ENCODE results near the gene IFT80. TPM values are rescaled to one million over a fixed set of nuclear protein-coding genes. Genes with fewer than 3 reads are reported as not detected.
"Not testable (repeated sequence)": the region's sequence is repeated elsewhere in the genome, so short reads cannot be mapped to it uniquely, and the experiment has no call there.

IFT80 gene
- total and polyA plus RNA-seq, 4 donors = 9.9 to 33.4 (median 22.4) TPM

GRCh38 chr3:160245261-160245800 lies 153.7 kb downstream of the IFT80 start:
- Histone ChIP-seq H3K9me3 (ENCODE audit: control insufficient read depth, low read length) (peaks cover 2% of the 10 kb centered on the region), H3K4me3 (ENCODE audit: low read length in 2 of 2) (no peak overlapping the region), H3K4me1 (ENCODE audit: control insufficient read depth in 1 of 2, insufficient read depth in 2 of 2, low read length in 2 of 2) (no peaks in the 10 kb centered on the region), H3K36me3 (ENCODE audit: control insufficient read depth in 1 of 2, insufficient read depth in 2 of 2, low read length in 1 of 2) (no peaks in the 10 kb centered on the region), H3K27ac (ENCODE audit: low read depth in 1 of 2, low read length in 2 of 2) (no peak overlapping the region), H3K27me3 (ENCODE audit: control insufficient read depth in 1 of 2, insufficient read depth in 2 of 2, low read length in 1 of 2) (no peaks in the 10 kb centered on the region)
- WGBS, 2 donors = 89 to 92% methylated on average over 9 of the region's 9 CpGs
- intact Hi-C loops (cut with DNase I) = no loop called here
- DNase-seq (no peak), ATAC-seq (ENCODE audit: low FRiP score) (no peak)

GRCh38 chr3:160240719-160241118 lies 158.3 kb downstream of the IFT80 start:
- H3K9me3 ChIP-seq (ENCODE audit: control insufficient read depth, low read length); DNase-seq; ATAC-seq (ENCODE audit: low FRiP score); intact Hi-C loops (cut with DNase I); H3K4me3 ChIP-seq (ENCODE audit: low read length in 2 of 2); H3K4me1 ChIP-seq (ENCODE audit: control insufficient read depth in 1 of 2, insufficient read depth in 2 of 2, low read length in 2 of 2); H3K36me3 ChIP-seq (ENCODE audit: control insufficient read depth in 1 of 2, insufficient read depth in 2 of 2, low read length in 1 of 2); H3K27me3 ChIP-seq (ENCODE audit: control insufficient read depth in 1 of 2, insufficient read depth in 2 of 2, low read length in 1 of 2); H3K27ac ChIP-seq (ENCODE audit: low read depth in 1 of 2, low read length in 2 of 2): not testable (repeated sequence)
- 84 to 87% methylated on average over 6 of the region's 6 CpGs for WGBS, 2 donors

GRCh38 chr3:160232014-160232413 lies 167.0 kb downstream of the IFT80 start:
- WGBS, 2 donors = 73 to 78% methylated on average over 3 of the region's 3 CpGs
- DNase-seq = no peak
- intact Hi-C loops (cut with DNase I) = no loop called here
- Histone ChIP-seq H3K4me1 (ENCODE audit: control insufficient read depth in 1 of 2, insufficient read depth in 2 of 2, low read length in 2 of 2) (no peaks in the 10 kb centered on the region), H3K9me3 (ENCODE audit: control insufficient read depth, low read length) (no peaks in the 10 kb centered on the region), H3K27ac (ENCODE audit: low read depth in 1 of 2, low read length in 2 of 2) (no peak overlapping the region), H3K27me3 (ENCODE audit: control insufficient read depth in 1 of 2, insufficient read depth in 2 of 2, low read length in 1 of 2) (no peaks in the 10 kb centered on the region), H3K4me3 (ENCODE audit: low read length in 2 of 2) (no peak overlapping the region), H3K36me3 (ENCODE audit: control insufficient read depth in 1 of 2, insufficient read depth in 2 of 2, low read length in 1 of 2) (no peaks in the 10 kb centered on the region)
- ATAC-seq (ENCODE audit: low FRiP score) = no peak

GRCh38 chr3:160227419-160227818 lies 171.6 kb downstream of the IFT80 start:
- WGBS, 2 donors = 90% methylated on average over 3 of the region's 3 CpGs
- Histone ChIP-seq H3K36me3 (ENCODE audit: control insufficient read depth in 1 of 2, insufficient read depth in 2 of 2, low read length in 1 of 2) (no peaks in the 10 kb centered on the region), H3K4me3 (ENCODE audit: low read length in 2 of 2) (no peak overlapping the region), H3K27ac (ENCODE audit: low read depth in 1 of 2, low read length in 2 of 2) (no peak overlapping the region), H3K27me3 (ENCODE audit: control insufficient read depth in 1 of 2, insufficient read depth in 2 of 2, low read length in 1 of 2) (no peaks in the 10 kb centered on the region), H3K9me3 (ENCODE audit: control insufficient read depth, low read length) (no peaks in the 10 kb centered on the region), H3K4me1 (ENCODE audit: control insufficient read depth in 1 of 2, insufficient read depth in 2 of 2, low read length in 2 of 2) (no peaks in the 10 kb centered on the region)
- intact Hi-C loops (cut with DNase I) = no loop called here
- no peak for ATAC-seq (ENCODE audit: low FRiP score)
- no peak for DNase-seq

- Histone ChIP-seq H3K27me3 (ENCODE audit: control insufficient read depth in 1 of 2, insufficient read depth in 2 of 2, low read length in 1 of 2) (no peaks in the 10 kb centered on the region), H3K4me3 (ENCODE audit: low read length in 2 of 2) (peak overlapping the region; percentile 53 to 78), H3K27ac (ENCODE audit: low read depth in 1 of 2, low read length in 2 of 2) (no peak overlapping the region), H3K36me3 (ENCODE audit: control insufficient read depth in 1 of 2, insufficient read depth in 2 of 2, low read length in 1 of 2) (no peaks in the 10 kb centered on the region), H3K9me3 (ENCODE audit: control insufficient read depth, low read length) (no peaks in the 10 kb centered on the region), H3K4me1 (ENCODE audit: control insufficient read depth in 1 of 2, insufficient read depth in 2 of 2, low read length in 2 of 2) (no peaks in the 10 kb centered on the region)
- intact Hi-C loops (cut with DNase I) = no loop called here
- ATAC-seq (ENCODE audit: low FRiP score) (no peak), DNase-seq (peak in 1 of 2 donors; percentile 50)
- WGBS, 2 donors = 4 to 5% methylated on average over 81 to 87 of the region's 87 CpGs
These were observed 172.8 kb downstream of the IFT80 start for GRCh38 chr3:160226026-160226907.

- ATAC-seq (ENCODE audit: low FRiP score) (peak; percentile 83), DNase-seq (peak; percentile 66 to 83)
- WGBS, 2 donors = 0 to 1% methylated on average over 61 to 104 of the region's 104 CpGs
- Histone ChIP-seq H3K36me3 (ENCODE audit: control insufficient read depth in 1 of 2, insufficient read depth in 2 of 2, low read length in 1 of 2) (no peaks in the 10 kb centered on the region), H3K4me3 (ENCODE audit: low read length in 2 of 2) (peak within 1 kb of the TSS; percentile 53 to 78), H3K27me3 (ENCODE audit: control insufficient read depth in 1 of 2, insufficient read depth in 2 of 2, low read length in 1 of 2) (no peaks in the 10 kb centered on the region), H3K9me3 (ENCODE audit: control insufficient read depth, low read length) (no peaks in the 10 kb centered on the region), H3K4me1 (ENCODE audit: control insufficient read depth in 1 of 2, insufficient read depth in 2 of 2, low read length in 2 of 2) (no peaks in the 10 kb centered on the region), H3K27ac (ENCODE audit: low read depth in 1 of 2, low read length in 2 of 2) (no peak within 1 kb of the TSS)
- intact Hi-C loops (cut with DNase I) = no loop called here
These were observed 173.6 kb downstream of the IFT80 start, which contains the start of gene C3orf80 for GRCh38 chr3:160225176-160226025. C3orf80 (plus strand) TSS chr3:160225422; CDS start chr3:160225636, 214 bp downstream.

GRCh38 chr3:160224811-160225175 lies 174.2 kb downstream of the IFT80 start:
- H3K4me1 ChIP-seq (ENCODE audit: control insufficient read depth in 1 of 2, insufficient read depth in 2 of 2, low read length in 2 of 2) = no peaks in the 10 kb centered on the region
- 19 to 23% methylated on average over 16 of the region's 16 CpGs for WGBS, 2 donors
- intact Hi-C loops (cut with DNase I) = no loop called here
- ATAC-seq (ENCODE audit: low FRiP score) (peak; percentile 9), DNase-seq (no peak)
- no peaks in the 10 kb centered on the region for H3K9me3 ChIP-seq (ENCODE audit: control insufficient read depth, low read length)
- H3K27me3 ChIP-seq (ENCODE audit: control insufficient read depth in 1 of 2, insufficient read depth in 2 of 2, low read length in 1 of 2) = no peaks in the 10 kb centered on the region
- no peaks in the 10 kb centered on the region for H3K36me3 ChIP-seq (ENCODE audit: control insufficient read depth in 1 of 2, insufficient read depth in 2 of 2, low read length in 1 of 2)
- H3K27ac ChIP-seq (ENCODE audit: low read depth in 1 of 2, low read length in 2 of 2) = no peak overlapping the region
- H3K4me3 ChIP-seq (ENCODE audit: low read length in 2 of 2) = peak overlapping the region in 1 of 2 donors; percentile 53

- DNase-seq (no peak), ATAC-seq (ENCODE audit: low FRiP score) (no peak)
- no peaks in the 10 kb centered on the region for H3K36me3 ChIP-seq (ENCODE audit: control insufficient read depth in 1 of 2, insufficient read depth in 2 of 2, low read length in 1 of 2)
- H3K4me1 ChIP-seq (ENCODE audit: control insufficient read depth in 1 of 2, insufficient read depth in 2 of 2, low read length in 2 of 2) = no peaks in the 10 kb centered on the region
- no peak overlapping the region for H3K4me3 ChIP-seq (ENCODE audit: low read length in 2 of 2)
- intact Hi-C loops (cut with DNase I) = no loop called here
- no peak overlapping the region for H3K27ac ChIP-seq (ENCODE audit: low read depth in 1 of 2, low read length in 2 of 2)
- 52 to 57% methylated on average over 12 of the region's 12 CpGs for WGBS, 2 donors
- no peaks in the 10 kb centered on the region for H3K9me3 ChIP-seq (ENCODE audit: control insufficient read depth, low read length)
- H3K27me3 ChIP-seq (ENCODE audit: control insufficient read depth in 1 of 2, insufficient read depth in 2 of 2, low read length in 1 of 2) = no peaks in the 10 kb centered on the region
These were observed 174.8 kb downstream of the IFT80 start for GRCh38 chr3:160224256-160224655.

Measured in aorta (tissue), 5 donors.